Stomach (tissue), 4 donors: ENCODE data around the gene NSFL1C.

ENCODE experiments used
- POLR2A ChIP-seq, 4 donors: fragments of 450-650 bp; IDR thresholded peaks; one replicate each; pipeline ENCODE4 v1.6.1; 2016; ENCODE audit warnings: antibody characterized with exemption in 4 of 4, control low read depth in 2 of 4, mild to moderate bottlenecking in 1 of 4, moderate library complexity in 1 of 4
- TF ChIP-seq, protein P1 (sequence below), 7 experiments: fragments of 450-650 bp in 4 of 7; fragments of 200-600 bp in 3 of 7; sonication (generic) in 3 of 7; IDR thresholded peaks; one replicate each; pipeline ENCODE4 v1.5.1; 2016 to 2019; ENCODE audit warnings: antibody characterized with exemption in 7 of 7, control low read depth in 2 of 7, mild to moderate bottlenecking in 1 of 7

DNA sequence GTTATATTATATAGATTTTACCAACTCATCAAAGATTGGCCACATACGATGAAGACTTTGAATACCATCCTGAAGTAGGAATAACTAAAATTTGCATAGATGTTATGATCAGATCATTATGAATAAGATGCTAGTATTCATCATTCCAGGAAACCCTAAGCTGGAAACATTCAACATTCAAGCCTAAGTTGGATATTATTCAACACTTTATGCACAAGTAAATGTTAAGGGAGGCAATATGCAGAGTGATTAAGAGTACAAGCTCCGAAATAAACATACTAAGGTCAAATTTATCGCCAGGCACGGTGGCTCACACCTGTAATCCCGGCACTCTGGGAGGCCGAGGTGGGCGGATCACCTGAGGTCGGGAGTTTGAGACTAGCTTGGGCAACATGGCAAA, 30.4 kb downstream of the NSFL1C start:
- TF ChIP-seq, protein P1, sequence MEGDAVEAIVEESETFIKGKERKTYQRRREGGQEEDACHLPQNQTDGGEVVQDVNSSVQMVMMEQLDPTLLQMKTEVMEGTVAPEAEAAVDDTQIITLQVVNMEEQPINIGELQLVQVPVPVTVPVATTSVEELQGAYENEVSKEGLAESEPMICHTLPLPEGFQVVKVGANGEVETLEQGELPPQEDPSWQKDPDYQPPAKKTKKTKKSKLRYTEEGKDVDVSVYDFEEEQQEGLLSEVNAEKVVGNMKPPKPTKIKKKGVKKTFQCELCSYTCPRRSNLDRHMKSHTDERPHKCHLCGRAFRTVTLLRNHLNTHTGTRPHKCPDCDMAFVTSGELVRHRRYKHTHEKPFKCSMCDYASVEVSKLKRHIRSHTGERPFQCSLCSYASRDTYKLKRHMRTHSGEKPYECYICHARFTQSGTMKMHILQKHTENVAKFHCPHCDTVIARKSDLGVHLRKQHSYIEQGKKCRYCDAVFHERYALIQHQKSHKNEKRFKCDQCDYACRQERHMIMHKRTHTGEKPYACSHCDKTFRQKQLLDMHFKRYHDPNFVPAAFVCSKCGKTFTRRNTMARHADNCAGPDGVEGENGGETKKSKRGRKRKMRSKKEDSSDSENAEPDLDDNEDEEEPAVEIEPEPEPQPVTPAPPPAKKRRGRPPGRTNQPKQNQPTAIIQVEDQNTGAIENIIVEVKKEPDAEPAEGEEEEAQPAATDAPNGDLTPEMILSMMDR (IDR thresholded peaks at IDR 0.05): no peak
- TF ChIP-seq POLR2A (IDR thresholded peaks at IDR 0.05): no peak
